ENCODE data around the gene GPC6.

- TF ChIP-seq CTCF (conservative IDR thresholded peaks at IDR 0.05; ENCODE audit: low read length) (no peak), EZH2phosphoT487 (IDR thresholded peaks at IDR 0.05; ENCODE audit: borderline replicate concordance) (no peak)
Observed at GRCh38 chr13:93316841-93317240, 90.2 kb downstream of the GPC6 start.
